ENCODE data around the gene UGT1A7.

- no peak for TF ChIP-seq EZH2 (IDR thresholded peaks at IDR 0.05; ENCODE audit: insufficient read depth, poor library complexity, severe bottlenecking)
- TF ChIP-seq EZH2phosphoT487 (IDR thresholded peaks at IDR 0.05; ENCODE audit: insufficient read depth, low read depth) = no peak
Observed at GRCh38 chr2:233818639-233819621, 137.2 kb downstream of the UGT1A7 start.
